GM18507 (cell line): ENCODE results near the gene KCNC3.

ENCODE experiments used
- DNase-seq: peaks from one replicate; pipeline ENCODE4 v3.0.0; 2011; ENCODE audit warnings: low read depth; ENCODE audit not compliant: insufficient read length; ENCODE audit errors: extremely low spot score
- FAIRE-seq: peaks from 2 replicates; lab custom pipeline; 2011; peaks lifted over from hg19 to GRCh38; lab: Jason Lieb, UNC

Gene KCNC3

DNA sequence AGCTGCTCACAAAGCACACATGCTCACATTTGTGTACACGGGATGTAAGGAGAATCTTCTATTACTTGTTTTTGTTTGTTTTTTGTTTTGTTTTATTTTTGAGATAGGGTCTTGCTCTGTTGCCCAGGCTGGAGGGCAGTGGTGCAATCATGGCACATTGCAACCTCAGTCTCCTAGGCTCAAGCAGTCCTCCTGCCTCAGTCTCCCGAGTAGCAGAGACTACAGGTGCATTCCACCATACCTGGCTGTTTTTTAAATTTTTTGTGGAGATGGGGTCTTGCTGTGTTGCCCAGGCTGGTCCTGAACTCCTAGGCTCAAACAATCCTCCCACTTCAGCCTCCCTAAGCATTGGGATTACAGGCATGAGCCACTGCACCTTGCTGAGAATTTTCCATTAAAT lies 41.8 kb downstream of the KCNC3 start:
- no peak for FAIRE-seq
- no peak for DNase-seq

GRCh38 chr19:50286443-50286842 lies 42.7 kb downstream of the KCNC3 start:
- no peak for FAIRE-seq

DNA sequence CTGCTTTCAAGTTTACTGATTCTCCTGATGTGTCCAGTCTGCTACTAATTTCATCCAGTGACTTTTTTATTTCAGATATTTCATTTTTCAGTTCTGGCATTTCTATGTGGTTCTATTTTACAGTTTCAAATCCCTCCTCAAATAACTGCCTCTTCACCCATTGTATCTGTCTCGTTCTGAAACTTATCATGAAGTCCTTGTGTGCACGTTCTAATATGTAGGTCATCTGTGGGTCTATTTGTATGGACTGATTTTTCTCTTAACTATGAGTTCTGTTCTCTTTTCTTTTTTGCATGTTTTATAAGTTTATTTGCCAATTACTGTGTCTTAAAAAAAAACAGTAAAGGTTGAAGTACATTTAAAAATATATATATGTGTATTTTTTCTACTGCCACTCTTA lies 43.3 kb downstream of the KCNC3 start:
- FAIRE-seq, result no peak

More at GRCh38 chr19:50286443-50286842, 42.7 kb downstream of the KCNC3 start:
- no peak for DNase-seq

GRCh38 chr19:50281491-50281890 lies 47.7 kb downstream of the KCNC3 start:
- DNase-seq (no peak), FAIRE-seq (no peak)

More for the DNA sequence above, 43.3 kb downstream of the KCNC3 start:
- DNase-seq, result no peak

DNA sequence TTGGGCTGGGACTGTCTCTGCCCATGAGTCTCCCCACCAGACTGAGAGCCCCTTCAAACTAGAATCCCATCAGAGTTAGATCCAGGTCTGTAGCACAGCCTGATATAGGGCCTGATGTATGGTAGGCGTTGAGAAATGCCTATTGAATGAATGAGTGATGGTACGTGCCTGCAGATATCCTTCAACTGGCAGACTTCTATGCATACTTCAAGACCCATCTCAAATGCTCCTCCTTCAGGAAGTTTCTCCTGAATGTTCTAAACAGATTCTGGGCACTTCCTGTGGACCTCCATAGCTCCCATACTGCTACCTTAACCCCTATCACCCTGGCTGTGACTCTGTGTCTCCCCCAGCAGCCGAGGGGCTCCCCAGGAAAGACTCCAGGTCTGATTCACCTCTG lies 48.2 kb downstream of the KCNC3 start:
- FAIRE-seq (no peak), DNase-seq (no peak)

DNA sequence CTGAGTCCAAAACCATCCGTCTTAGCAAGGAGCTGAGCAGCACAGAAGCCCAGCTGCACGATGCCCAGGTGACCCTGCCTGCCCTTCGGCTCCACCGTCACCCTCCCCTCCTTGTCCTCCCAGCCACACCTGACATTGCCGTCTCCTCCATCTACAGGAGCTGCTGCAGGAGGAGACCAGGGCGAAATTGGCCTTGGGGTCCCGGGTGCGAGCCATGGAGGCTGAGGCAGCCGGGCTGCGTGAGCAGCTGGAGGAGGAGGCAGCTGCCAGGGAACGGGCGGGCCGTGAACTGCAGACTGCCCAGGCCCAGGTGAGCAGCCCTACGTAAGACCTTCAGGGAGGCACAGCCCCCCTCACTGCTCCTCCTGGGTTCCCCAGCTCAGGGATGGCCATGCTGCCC lies 49.1 kb downstream of the KCNC3 start:
- DNase-seq (no peak), FAIRE-seq (no peak)

DNA sequence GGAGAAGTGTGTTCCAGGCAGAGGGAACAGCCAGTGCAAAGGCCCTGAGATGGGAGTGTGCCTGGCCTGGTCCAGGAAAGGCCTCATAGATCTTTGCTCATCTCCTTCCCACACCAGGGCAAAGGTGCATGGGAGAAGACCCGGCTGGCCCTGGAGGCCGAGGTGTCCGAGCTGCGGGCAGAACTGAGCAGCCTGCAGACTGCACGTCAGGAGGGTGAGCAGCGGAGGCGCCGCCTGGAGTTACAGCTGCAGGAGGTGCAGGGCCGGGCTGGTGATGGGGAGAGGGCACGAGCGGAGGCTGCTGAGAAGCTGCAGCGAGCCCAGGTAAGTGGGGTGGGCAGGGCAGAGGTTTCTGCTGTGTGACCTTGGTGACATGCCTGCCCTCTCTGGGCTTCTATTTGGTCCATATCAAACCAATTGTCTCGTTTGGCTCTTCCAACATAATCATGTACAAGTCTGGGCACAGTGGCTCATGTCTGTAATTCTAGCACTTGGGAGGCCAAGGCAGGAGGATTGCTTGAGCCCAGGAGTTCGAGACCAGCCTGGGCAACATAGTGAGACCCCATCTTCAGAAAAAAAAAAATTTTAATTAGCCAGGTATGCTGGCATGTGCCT lies 51.1 kb downstream of the KCNC3 start:
- FAIRE-seq (no peak), DNase-seq (no peak)

- no peak for DNase-seq
- FAIRE-seq, result no peak
Observed at GRCh38 chr19:50276370-50277063, 52.7 kb downstream of the KCNC3 start.

DNA sequence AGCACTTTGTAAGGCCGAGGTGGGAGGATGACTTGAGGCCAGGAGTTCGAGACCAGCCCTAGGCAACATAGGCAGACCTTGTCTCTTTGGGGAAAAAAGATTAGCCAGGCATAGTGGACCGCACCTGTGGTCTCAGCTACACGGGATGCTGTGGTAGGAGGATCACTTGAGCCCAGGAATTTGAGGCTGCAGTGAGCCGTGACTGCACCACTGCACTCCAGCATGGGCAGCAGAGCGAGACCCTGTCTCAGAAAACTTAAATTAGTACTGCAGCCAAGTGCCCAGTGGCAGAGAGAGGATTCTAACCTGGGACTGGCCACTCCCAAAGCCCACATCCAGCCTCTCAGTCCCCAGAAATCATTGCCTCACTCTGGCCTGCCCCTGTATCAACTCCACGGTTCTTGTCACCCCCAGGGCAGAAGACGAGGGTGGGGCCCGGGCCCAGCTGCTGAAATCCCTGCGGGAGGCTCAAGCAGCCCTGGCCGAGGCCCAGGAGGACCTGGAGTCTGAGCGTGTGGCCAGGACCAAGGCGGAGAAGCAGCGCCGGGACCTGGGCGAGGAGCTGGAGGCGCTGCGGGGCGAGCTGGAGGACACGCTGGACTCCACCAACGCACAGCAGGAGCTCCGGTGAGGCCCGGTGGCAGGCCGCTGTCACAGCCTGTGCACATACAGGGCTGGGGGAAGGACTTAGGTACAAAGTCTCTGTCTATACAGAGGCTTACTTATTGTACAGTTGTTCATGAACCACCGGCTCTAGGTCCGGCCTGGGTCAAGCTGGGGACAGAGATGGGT lies 53.4 kb downstream of the KCNC3 start:
- no peak for DNase-seq
- no peak for FAIRE-seq

- FAIRE-seq (no peak), DNase-seq (no peak)
Observed at GRCh38 chr19:50273821-50274220, 55.4 kb downstream of the KCNC3 start.

- FAIRE-seq (no peak), DNase-seq (no peak)
Observed at GRCh38 chr19:50272263-50272897, 56.8 kb downstream of the KCNC3 start.

DNA sequence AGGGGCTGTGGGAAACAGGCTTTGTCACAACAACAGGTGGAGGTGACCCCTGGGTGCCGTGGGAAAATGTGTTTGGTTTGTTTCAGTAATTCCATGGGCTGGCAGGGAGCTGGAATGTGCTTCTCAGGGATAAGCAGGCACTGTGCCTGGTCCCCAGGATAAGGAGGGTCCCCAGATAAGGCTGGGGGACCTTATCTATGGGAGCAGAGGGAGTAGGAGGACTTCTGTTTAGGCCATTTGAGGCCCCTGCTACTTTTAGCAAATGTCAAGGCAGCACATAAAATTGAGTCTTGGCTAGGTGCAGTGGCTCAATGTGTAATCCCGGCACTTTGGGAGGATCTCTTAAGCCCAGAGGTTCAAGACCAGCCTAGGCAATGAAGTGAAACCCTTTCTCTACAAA lies 59.5 kb downstream of the KCNC3 start:
- FAIRE-seq, result no peak

DNA sequence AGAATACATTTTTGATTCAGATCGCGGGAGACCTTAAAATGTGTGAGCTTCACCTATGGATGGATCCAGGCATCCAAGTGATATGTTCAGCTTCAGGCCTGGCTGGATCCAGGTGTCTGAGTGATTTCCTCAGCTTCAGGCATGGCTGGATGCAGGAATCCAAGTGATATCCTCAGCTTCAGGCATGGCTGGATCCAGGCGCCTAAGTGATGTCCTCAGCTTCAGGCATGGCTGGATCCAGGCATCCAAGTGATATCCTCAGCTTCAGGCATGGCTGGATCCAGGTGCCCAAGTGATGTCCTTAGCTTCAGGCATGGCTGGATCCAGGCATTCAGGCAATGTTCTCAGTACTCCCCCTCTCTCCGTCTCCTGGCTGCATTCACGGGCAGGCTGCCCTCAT lies 60.7 kb downstream of the KCNC3 start:
- DNase-seq (no peak), FAIRE-seq (no peak)

More for the DNA sequence above, 59.5 kb downstream of the KCNC3 start:
- DNase-seq, result no peak

- no peak for FAIRE-seq
- DNase-seq, result no peak
Observed at GRCh38 chr19:50268041-50268440, 61.1 kb downstream of the KCNC3 start.

DNA sequence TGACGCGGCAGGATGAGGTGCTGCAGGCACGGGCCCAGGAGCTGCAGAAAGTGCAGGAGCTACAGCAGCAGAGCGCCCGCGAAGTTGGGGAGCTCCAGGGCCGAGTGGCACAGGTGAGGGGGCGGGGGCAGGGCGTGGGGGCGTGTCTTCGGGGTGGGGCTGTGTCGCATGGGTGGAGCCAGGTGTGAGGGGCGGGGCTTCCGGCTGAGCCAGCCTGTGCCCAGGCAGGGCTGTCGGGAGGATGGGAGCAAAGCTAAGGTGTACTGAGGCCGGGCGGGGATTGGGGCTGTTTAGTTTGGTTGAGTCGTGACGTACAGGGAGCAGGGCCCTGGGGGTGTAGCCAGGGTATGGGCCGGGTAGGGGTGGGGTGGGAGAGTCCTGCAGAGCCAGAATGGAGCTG lies 62.3 kb downstream of the KCNC3 start:
- DNase-seq (peak; percentile 25), FAIRE-seq (no peak)

GRCh38 chr19:50266041-50266440 lies 63.1 kb downstream of the KCNC3 start:
- no peak for DNase-seq
- no peak for FAIRE-seq

DNA sequence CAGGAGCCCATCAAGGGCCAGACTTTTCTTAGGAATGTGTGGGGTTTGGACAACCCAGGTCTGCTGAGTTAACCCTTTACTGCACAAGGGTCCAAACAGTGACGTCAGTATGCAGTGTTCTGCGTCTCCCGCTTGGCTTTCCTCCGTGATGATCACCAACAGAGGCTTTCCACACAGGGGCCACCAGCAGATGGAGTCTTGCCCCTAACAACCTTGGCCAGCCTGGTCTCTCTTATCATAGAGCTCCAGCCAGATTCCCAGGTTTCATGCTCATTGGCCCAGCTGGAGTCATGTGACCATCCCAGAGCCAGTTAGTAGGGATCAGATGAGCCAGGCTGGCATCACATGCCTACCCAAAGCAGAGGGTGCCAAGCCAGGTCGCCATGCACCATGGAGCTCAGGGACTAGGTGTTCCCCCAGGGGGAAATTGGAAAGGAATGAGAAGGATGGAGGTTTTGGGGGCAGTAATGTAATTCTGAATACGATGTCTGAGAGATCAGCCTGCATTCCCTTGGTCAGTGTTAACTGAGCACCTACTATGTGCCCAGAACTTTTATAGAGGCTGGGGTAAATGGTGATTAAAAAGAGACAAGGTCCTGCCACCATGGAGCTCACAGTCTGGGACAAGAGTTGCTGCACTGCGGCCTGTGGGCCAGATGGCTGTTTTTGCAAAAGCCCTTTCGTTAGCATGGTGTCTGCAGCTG lies 64.5 kb downstream of the KCNC3 start:
- FAIRE-seq (no peak), DNase-seq (no peak)

DNA sequence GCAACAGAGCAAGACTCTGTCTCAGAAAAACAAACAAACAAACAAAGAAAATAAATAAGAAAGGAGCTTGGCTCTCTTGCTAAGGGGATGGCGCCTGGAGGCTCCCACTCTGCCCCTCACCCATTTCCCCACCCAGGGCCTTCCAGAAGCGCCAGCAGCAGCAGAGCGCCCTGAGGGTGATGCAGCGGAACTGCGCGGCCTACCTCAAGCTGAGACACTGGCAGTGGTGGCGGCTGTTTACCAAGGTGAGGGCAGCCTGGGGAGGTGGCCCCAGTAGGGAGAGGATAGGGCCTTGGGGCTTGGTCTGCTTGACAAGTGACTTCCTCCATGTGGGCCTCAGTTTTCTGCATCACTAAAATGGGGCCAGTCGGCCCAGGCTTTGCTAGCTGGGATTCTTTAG lies 66.0 kb downstream of the KCNC3 start:
- DNase-seq (no peak), FAIRE-seq (no peak)
